Sigmoid colon (tissue), 7 donors: ENCODE data around the gene LPAR1. TPM values are rescaled to one million over a fixed set of nuclear protein-coding genes. Genes with fewer than 3 reads are reported as not detected.

ENCODE experiments used
- DNase-seq: peaks from one replicate; pipeline ENCODE4 v3.0.0-alpha.2; 2019
- H3K27ac ChIP-seq, 4 donors: fragments of 200-600 bp; sonication (generic); one replicate each; pipeline ENCODE4 v1.5.1; 2016 to 2019; ENCODE audit warnings: mild to moderate bottlenecking in 1 of 4
- H3K27me3 ChIP-seq, 3 donors: fragments of 200-600 bp; sonication (generic); one replicate each; pipeline ENCODE4 v1.5.1; 2019; ENCODE audit warnings: mild to moderate bottlenecking in 1 of 3
- H3K36me3 ChIP-seq, 4 donors: fragments of 200-600 bp; sonication (generic); one replicate each; pipeline ENCODE4 v1.5.1; 2016 to 2019
- H3K4me1 ChIP-seq, 4 donors: fragments of 200-600 bp; sonication (generic); one replicate each; pipeline ENCODE4 v1.5.1; 2017 to 2019
- H3K4me3 ChIP-seq, 4 donors: fragments of 200-600 bp; sonication (generic); one replicate each; pipeline ENCODE4 v1.5.1; 2017 to 2019; ENCODE audit warnings: mild to moderate bottlenecking in 2 of 4, moderate library complexity in 1 of 4
- H3K9me3 ChIP-seq, 4 donors: fragments of 200-600 bp in 3 of 4; sonication (generic) in 3 of 4; one replicate each; pipeline versions ENCODE4 v1.5.1 to v1.6.1; 2013 to 2019
- CTCF ChIP-seq, 4 experiments: fragments of 450-650 bp in 3 of 4; fragments of 200-600 bp in 1 of 4; IDR thresholded peaks; one replicate each; pipeline ENCODE4 v1.5.1; 2016 to 2019; ENCODE audit warnings: antibody characterized with exemption in 4 of 4, mild to moderate bottlenecking in 3 of 4, moderate library complexity in 2 of 4
- EP300 ChIP-seq, 4 donors: sonication (generic); formaldehyde crosslinking; IDR thresholded peaks; one replicate each; pipeline ENCODE4 v1.6.1; 2017; ENCODE audit warnings: antibody characterized with exemption in 4 of 4
- POLR2A ChIP-seq, 2 donors: fragments of 450-650 bp; IDR thresholded peaks; one replicate each; pipeline ENCODE4 v1.6.1; 2016; ENCODE audit warnings: antibody characterized with exemption in 2 of 2, mild to moderate bottlenecking in 2 of 2, moderate library complexity in 2 of 2
- POLR2AphosphoS5 ChIP-seq, 4 donors: sonication (generic); formaldehyde crosslinking; IDR thresholded peaks; one replicate each; pipeline ENCODE4 v1.6.1; 2017; ENCODE audit warnings: antibody characterized with exemption in 4 of 4
- WGBS, 2 donors: extraction: QIAGEN DNeasy Blood & Tissue Kit; methylation state at CpG; one replicate each; pipeline ENCODE4 v1.1.7; 2013; 5-methylcytosine and 5-hydroxymethylcytosine counted together
- intact Hi-C: fragments of 100-400 bp; cut with DNase I; formaldehyde crosslinking; loops from one replicate; pipeline ENCODE4 v1.15.1; 2023
- polyA plus RNA-seq, 3 donors: library from polyadenylated mRNA; stranded (reverse); fragments of 200-250 nt; gene quantifications; one replicate each; pipeline ENCODE4 v1.2.3, GENCODE V29; 2013
- total RNA-seq, 4 donors: library from RNA; depleted of rRNA; stranded (reverse); fragments of >200 nt; gene quantifications; one replicate each; pipeline ENCODE4 v1.1.0, GENCODE V29; 2016
- donor health status: healthy with polysubstance abuse.
- donor health status: Bipolar disorder and iron deficiency.
- donor health status: healthy.

The LPAR1 gene
- total and polyA plus RNA-seq, 7 donors: 11.3 to 62.4 (median 34.9) TPM

GRCh38 chr9:110947491-110948044 lies 90.7 kb downstream of the LPAR1 start:
- no peaks in the 10 kb centered on the region for H3K27me3 ChIP-seq
- DNase-seq: no peak
- H3K9me3 ChIP-seq: no peaks in the 10 kb centered on the region
- 16 to 60% methylated on average over 5 of the region's 5 CpGs for WGBS, 2 donors
- no peak overlapping the region for H3K4me3 ChIP-seq
- intact Hi-C loops: no loop called here
- H3K4me1 ChIP-seq: peaks cover 0 to 9% (median 0%) of the 10 kb centered on the region in 4 donors
- no peak for TF ChIP-seq EP300 (IDR thresholded peaks at IDR 0.05)
- no peak for TF ChIP-seq CTCF (IDR thresholded peaks at IDR 0.05)
- TF ChIP-seq POLR2AphosphoS5 (IDR thresholded peaks at IDR 0.05): no peak
- TF ChIP-seq POLR2A (IDR thresholded peaks at IDR 0.05): no peak
- H3K27ac ChIP-seq: no peak overlapping the region
- H3K36me3 ChIP-seq: no peaks in the 10 kb centered on the region

GRCh38 chr9:110942522-110942921 lies 95.7 kb downstream of the LPAR1 start:
- H3K36me3 ChIP-seq: no peaks in the 10 kb centered on the region
- intact Hi-C loops: no loop called here
- TF ChIP-seq POLR2AphosphoS5 (IDR thresholded peaks at IDR 0.05) (no peak), POLR2A (IDR thresholded peaks at IDR 0.05) (no peak)
- H3K9me3 ChIP-seq: no peaks in the 10 kb centered on the region
- no peak overlapping the region for H3K27ac ChIP-seq
- no peak for DNase-seq
- no peaks in the 10 kb centered on the region for H3K27me3 ChIP-seq
- H3K4me1 ChIP-seq: no peaks in the 10 kb centered on the region
- H3K4me3 ChIP-seq: no peak overlapping the region
- WGBS, 2 donors: 88 to 91% methylated on average over 1 of the region's 1 CpG

DNA sequence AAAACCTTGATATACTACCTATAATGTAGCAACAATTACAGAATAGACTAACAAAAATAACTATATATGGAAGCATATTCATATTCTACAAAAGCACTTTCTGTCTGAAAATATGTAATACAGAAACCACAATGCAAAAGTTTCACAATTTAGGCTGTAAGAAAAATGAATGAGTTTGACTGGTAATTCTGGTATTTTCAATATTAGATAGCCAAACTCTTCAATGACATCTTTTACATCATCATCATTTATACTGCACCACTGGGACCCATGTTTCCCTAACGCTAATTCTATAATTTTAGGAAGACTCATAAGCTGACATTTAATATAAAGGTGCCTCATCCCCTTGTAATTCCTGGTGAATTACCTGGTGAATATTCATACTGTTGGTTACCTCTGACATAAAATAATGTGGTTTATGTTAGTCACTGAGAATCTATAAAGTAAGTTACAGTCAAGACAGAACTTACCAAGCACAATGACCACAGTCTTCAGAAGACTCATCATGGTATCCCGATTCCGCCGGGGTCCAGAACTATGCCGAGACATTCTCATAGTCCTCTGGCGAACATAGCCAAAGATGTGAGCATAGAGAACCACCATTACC lies 97.2 kb downstream of the LPAR1 start:
- Histone ChIP-seq H3K36me3 (no peaks in the 10 kb centered on the region), H3K4me1 (peaks cover 0 to 10% (median 0%) of the 10 kb centered on the region in 4 donors), H3K9me3 (no peaks in the 10 kb centered on the region), H3K27ac (no peak overlapping the region), H3K4me3 (no peak overlapping the region), H3K27me3 (no peaks in the 10 kb centered on the region)
- intact Hi-C loops: no loop called here
- no peak for DNase-seq
- no peak for TF ChIP-seq EP300 (IDR thresholded peaks at IDR 0.05)
- no peak for TF ChIP-seq POLR2AphosphoS5 (IDR thresholded peaks at IDR 0.05)
- TF ChIP-seq POLR2A (IDR thresholded peaks at IDR 0.05): no peak
- 94 to 97% methylated on average over 6 of the region's 6 CpGs for WGBS, 2 donors

GRCh38 chr9:110939573-110939972 lies 98.7 kb downstream of the LPAR1 start:
- H3K36me3 ChIP-seq: no peaks in the 10 kb centered on the region
- no peak for TF ChIP-seq POLR2AphosphoS5 (IDR thresholded peaks at IDR 0.05)
- TF ChIP-seq CTCF (IDR thresholded peaks at IDR 0.05): no peak
- no peak for TF ChIP-seq POLR2A (IDR thresholded peaks at IDR 0.05)
- no peak for TF ChIP-seq EP300 (IDR thresholded peaks at IDR 0.05)
- H3K9me3 ChIP-seq: no peaks in the 10 kb centered on the region
- DNase-seq: no peak
- no peaks in the 10 kb centered on the region for H3K27me3 ChIP-seq
- intact Hi-C loops: no loop called here
- WGBS, 2 donors: 86 to 95% methylated on average over 1 of the region's 1 CpG
- no peak overlapping the region for H3K27ac ChIP-seq
- H3K4me1 ChIP-seq: peaks cover 0 to 10% (median 0%) of the 10 kb centered on the region in 4 donors
- H3K4me3 ChIP-seq: no peak overlapping the region

DNA sequence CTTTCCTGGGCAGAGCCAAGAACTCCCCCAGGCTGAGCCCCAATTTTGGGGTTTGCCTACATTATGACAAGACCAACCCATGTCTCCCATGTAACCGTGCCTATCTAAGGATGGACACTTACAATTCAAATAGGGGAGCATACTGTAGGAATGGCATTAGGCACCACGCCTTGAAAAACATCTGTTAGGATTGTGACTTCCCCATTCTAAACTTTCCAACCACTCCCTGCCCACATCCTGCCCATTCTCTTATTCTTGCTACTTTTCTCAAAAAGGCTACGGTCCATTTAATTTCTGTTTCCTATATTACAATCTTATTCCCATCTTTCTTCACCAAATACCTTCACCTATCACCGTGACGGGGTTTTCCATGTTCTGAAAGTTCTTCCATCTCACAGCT lies 99.2 kb downstream of the LPAR1 start:
- H3K9me3 ChIP-seq: no peaks in the 10 kb centered on the region
- intact Hi-C loops: no loop called here
- no peak for DNase-seq
- no peaks in the 10 kb centered on the region for H3K36me3 ChIP-seq
- peaks cover 0 to 11% (median 0%) of the 10 kb centered on the region in 4 donors for H3K4me1 ChIP-seq
- TF ChIP-seq POLR2A (IDR thresholded peaks at IDR 0.05) (no peak), CTCF (IDR thresholded peaks at IDR 0.05) (no peak), POLR2AphosphoS5 (IDR thresholded peaks at IDR 0.05) (no peak), EP300 (IDR thresholded peaks at IDR 0.05) (no peak)
- WGBS, 2 donors: 62 to 87% methylated on average over 5 of the region's 5 CpGs
- no peak overlapping the region for H3K4me3 ChIP-seq
- H3K27ac ChIP-seq: no peak overlapping the region
- no peaks in the 10 kb centered on the region for H3K27me3 ChIP-seq
